Suprapubic skin (tissue), 4 donors: ENCODE data around the gene SPEM3.

ENCODE experiments used
- CTCF ChIP-seq, 2 donors: fragments of 200-600 bp in 1 of 2; fragments of 450-650 bp in 1 of 2; sonication (generic) in 1 of 2; IDR thresholded peaks; one replicate each; pipeline ENCODE4 v1.5.1; 2016 to 2019; ENCODE audit warnings: antibody characterized with exemption in 2 of 2, mild to moderate bottlenecking in 1 of 2, moderate library complexity in 1 of 2
- EP300 ChIP-seq: sonication (generic); formaldehyde crosslinking; IDR thresholded peaks from one replicate; pipeline ENCODE4 v1.6.1; 2017; ENCODE audit warnings: antibody characterized with exemption
- POLR2A ChIP-seq, 2 donors: fragments of 450-650 bp; IDR thresholded peaks; one replicate each; pipeline ENCODE4 v1.6.1; 2017; ENCODE audit warnings: antibody characterized with exemption in 2 of 2, mild to moderate bottlenecking in 2 of 2, moderate library complexity in 2 of 2
- POLR2AphosphoS5 ChIP-seq, 3 donors: sonication (generic); formaldehyde crosslinking; IDR thresholded peaks; one replicate each; pipeline ENCODE4 v1.6.1; 2017; ENCODE audit warnings: antibody characterized with exemption in 3 of 3

GRCh38 chr17:7426203-7426863 lies 2.3 kb upstream of the SPEM3 start:
- TF ChIP-seq CTCF (IDR thresholded peaks at IDR 0.05) (no peak), POLR2A (IDR thresholded peaks at IDR 0.05) (no peak), EP300 (no peak), POLR2AphosphoS5 (IDR thresholded peaks at IDR 0.05) (no peak)
